GM12872 (cell line): ENCODE results near the gene PPDPF.

Source experiments
- CTCF ChIP-seq: IDR thresholded peaks from 3 replicates; pipeline ENCODE4 v1.5.1; 2011; ENCODE audit warnings: low read depth, mild to moderate bottlenecking, low read length, moderate library complexity; ENCODE audit not compliant: insufficient read depth

The PPDPF gene

DNA sequence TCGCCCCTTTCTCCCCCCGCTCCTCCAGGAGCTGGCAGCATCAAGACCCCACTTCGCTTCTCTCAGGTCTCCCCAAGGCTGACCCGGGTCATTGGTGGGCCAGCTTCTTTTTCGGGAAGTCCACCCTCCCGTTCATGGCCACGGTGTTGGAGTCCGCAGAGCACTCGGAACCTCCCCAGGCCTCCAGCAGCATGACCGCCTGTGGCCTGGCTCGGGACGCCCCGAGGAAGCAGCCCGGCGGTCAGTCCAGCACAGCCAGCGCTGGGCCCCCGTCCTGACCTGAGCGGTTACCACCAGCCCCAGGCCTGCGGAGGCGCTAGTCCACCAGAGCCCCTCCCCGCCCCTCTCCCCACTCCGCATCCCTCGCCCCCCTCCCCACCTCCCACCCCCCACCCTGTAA is 1.0 kb downstream of the PPDPF start:
- TF ChIP-seq CTCF: no peak

DNA sequence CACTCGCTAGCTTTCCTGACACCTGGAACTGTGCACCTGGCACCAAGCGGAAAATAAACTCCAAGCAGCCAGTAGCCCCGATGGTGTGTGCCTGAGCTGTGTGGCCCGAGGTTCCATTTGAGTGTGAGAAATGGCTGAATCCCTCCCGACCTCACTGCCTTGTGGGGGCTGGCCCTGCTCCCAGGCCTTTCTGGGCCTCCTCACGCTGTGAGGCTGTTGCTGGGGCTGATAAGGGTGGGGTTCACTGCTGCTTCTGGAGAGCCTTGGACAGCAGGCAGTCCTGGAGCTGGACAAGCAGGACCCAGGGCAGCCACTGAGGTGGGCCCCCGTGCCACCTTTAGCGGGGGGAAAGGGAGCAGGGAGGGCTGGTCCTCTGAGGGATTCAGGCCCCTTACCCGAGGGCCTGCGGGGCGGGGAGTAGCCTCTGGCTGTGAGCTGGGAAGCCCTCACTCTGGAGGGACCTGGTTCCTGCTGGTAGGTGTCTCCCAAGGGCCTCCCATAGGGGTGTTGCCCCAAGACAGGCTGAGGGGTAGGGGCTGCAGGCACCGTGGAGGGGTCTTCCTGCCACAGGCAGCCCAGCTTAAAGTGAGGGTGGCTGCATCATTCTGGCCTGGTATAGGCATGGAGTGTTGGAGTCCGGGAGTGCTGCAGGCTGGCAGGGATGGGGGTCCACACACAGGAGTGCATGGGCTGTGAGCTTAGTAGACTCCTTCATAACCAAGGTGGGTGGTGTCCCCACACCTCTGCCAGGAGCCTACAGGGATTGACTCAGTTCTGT is 1.7 kb downstream of the PPDPF start:
- no peak for TF ChIP-seq CTCF

DNA sequence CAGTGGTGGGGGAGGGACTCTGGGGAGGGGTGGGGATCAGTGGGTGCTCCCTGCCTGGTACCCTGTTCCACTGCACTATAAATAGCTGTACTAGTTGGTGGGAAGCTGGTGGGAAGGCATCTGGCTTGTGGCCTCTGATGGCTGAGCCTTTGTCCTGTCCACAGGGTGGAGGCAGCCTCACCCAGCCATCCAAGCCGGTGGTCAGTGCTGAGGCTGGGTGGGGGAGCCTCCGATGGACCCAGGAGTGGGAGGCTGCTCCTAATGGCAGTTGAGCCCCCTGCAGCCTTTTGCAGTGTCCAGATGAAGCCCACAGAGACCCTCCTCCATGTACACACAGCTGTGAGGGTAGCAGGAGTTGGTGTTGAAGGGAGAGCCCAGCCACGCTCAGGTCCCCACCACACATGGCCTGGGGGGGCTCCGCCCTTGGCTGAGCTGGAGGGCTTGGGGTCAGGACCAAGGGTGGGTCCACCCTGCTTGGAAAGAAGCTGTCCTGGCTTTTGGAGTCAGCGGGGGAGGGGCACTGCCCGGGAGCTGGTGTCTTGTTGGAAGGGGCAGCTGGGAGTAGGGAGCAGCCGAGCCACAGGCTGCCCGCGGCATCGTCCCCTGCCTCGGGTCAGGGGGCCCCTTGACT is 2.5 kb downstream of the PPDPF start:
- no peak for TF ChIP-seq CTCF

- TF ChIP-seq CTCF: no peak
These were observed 4.6 kb downstream of the PPDPF start for GRCh38 chr20:63525185-63525584.

- TF ChIP-seq CTCF: no peak
These were observed 5.4 kb downstream of the PPDPF start for GRCh38 chr20:63525971-63526370.

DNA sequence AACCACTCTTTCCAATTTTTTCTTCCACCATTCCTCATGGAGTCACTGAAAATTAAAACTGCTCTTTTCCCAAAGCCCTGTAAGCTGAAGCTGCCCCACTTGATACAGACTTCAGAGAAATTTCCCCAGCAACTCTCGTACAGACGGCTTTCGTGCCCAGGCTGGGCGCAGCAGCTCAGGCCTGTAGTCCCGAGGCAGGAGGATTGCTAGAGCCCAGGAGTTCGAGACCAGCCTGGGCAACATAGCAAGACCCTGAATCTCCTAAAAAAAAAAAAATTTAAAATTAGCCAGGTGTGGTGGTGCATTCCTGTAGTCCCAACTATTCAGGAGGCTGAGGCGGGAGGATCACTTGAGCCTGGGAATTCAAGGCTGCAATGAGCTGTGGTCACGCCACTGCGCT is 6.6 kb downstream of the PPDPF start:
- no peak for TF ChIP-seq CTCF

DNA sequence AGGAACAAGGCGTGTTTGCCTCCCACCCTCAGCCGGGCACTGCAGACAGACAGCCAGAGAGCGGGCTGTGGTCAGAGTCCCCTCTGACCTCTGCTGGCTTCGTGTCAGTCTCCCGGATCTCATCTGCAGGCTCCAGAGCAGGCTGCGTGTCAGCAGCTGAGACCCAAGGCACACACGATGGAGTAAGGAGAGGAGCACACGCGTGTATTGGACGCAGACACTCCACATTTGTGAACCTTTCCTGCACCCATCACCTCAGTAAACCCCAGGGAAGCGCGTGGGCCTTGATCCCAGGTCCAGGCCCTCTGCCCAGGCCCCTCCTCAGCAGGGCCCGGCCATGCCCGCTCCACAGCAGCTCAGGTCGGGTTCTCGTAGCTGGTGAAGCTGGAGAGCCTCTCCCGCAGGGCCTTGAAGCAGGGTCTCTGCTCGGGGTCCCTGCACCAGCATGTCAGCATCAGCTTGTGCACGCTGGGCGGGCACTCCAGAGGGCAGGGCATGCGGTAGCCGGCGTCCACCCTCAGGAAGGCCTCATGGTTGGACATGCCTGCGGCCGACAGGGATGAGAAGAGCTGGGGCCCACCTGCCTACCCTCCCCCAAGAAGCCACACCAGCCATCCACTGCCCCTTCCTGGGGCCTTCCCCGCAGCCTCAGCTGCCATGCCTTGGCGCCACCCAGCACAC is 8.8 kb downstream of the PPDPF start:
- TF ChIP-seq CTCF: no peak
